Neural crest cell (in vitro differentiated cells): ENCODE data around the gene MIER2. TPM values are rescaled to one million over a fixed set of nuclear protein-coding genes. Genes with fewer than 3 reads are reported as not detected.
A peak's percentile ranks its signal among the peaks of the same experiment; 100 is the strongest.
"Not testable (repeated sequence)": the region's sequence is repeated elsewhere in the genome, so short reads cannot be mapped to it uniquely, and the experiment has no call there.

Source experiments
- DNase-seq: peaks from one replicate; pipeline ENCODE4 v3.0.0; 2021; ENCODE audit warnings: low read depth, mixed read lengths, low spot score
- H3K27ac Mint-ChIP-seq: one replicate; pipeline ENCODE4 v1.8.0; 2021; ENCODE audit warnings: mild to moderate bottlenecking, mixed read lengths; ENCODE audit not compliant: unreplicated experiment
- H3K27me3 Mint-ChIP-seq: 2 replicates; pipeline ENCODE4 v1.8.0; 2021; ENCODE audit warnings: low read depth, mild to moderate bottlenecking, mixed read lengths
- H3K36me3 Mint-ChIP-seq: 2 replicates; pipeline ENCODE4 v1.8.0; 2021; ENCODE audit warnings: low read depth, mild to moderate bottlenecking, mixed read lengths
- H3K4me1 Mint-ChIP-seq: 2 replicates; pipeline ENCODE4 v1.8.0; 2021; ENCODE audit warnings: mixed read lengths
- H3K4me3 Mint-ChIP-seq: one replicate; pipeline ENCODE4 v1.8.0; 2021; ENCODE audit warnings: mild to moderate bottlenecking, mixed read lengths
- H3K9me3 Mint-ChIP-seq: 2 replicates; pipeline ENCODE4 v1.8.0; 2021; ENCODE audit warnings: mixed read lengths
- CTCF ChIP-seq: fragments of 200-600 bp; sonication (generic); conservative IDR thresholded peaks from 2 replicates; pipeline ENCODE4 v1.5.0; 2021; ENCODE audit warnings: antibody characterized with exemption, mild to moderate bottlenecking
- total RNA-seq: library from RNA; stranded (reverse); gene quantifications from 2 replicates; pipeline ENCODE4 v1.2.1, GENCODE V29; 2021

MIER2 gene
- total RNA-seq, 1 donor from 2014 or later: 45.8 TPM

DNA sequence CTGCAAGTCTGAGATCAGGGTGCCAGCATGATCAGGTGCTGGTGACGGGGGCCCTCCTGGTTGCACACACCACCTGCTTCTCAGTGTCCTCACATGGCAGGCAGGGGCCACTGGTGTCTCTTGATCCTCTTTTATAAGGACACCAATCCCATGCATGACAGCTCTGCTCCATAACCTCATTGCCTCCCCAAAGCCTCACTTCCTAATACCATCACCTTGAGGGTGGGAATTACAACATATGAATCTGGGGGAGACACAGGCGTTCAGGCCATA lies 15.0 kb upstream of the MIER2 start:
- TF ChIP-seq CTCF: no peak
- H3K4me1 Mint-ChIP-seq: no peaks in the 10 kb centered on the region
- no peak overlapping the region for H3K4me3 Mint-ChIP-seq
- H3K27ac Mint-ChIP-seq: no peak overlapping the region
- DNase-seq: no peak
- peaks cover 11% of the 10 kb centered on the region for H3K27me3 Mint-ChIP-seq
- H3K36me3 Mint-ChIP-seq: no peaks in the 10 kb centered on the region
- H3K9me3 Mint-ChIP-seq: peaks cover 4% of the 10 kb centered on the region

DNA sequence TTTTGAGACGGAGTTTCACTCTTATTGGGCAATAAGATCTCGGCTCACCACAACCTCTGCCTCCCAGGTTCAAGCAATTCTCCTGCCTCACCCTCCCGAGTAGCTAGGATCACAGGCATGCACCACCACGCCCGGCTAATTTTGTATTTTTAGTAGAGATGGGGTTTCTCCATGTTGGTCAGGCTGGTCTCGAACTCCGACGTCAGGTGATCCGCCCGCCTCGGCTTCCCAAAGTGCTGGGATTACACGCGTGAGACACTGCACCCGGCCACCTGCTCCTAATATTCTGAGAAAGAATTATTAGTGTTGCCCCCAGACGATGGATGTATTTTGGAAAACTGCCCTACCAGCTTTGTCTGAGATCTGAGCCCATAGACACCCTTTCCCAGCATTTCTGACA lies 10.9 kb upstream of the MIER2 start:
- not testable (repeated sequence) for H3K4me1 Mint-ChIP-seq, H3K9me3 Mint-ChIP-seq, H3K36me3 Mint-ChIP-seq, H3K27ac Mint-ChIP-seq, DNase-seq, H3K4me3 Mint-ChIP-seq
- peaks cover 17% of the 10 kb centered on the region for H3K27me3 Mint-ChIP-seq

GRCh38 chr19:355134-355533 lies 10.5 kb upstream of the MIER2 start:
- H3K36me3 Mint-ChIP-seq: peaks cover 3% of the 10 kb centered on the region
- TF ChIP-seq CTCF: no peak
- no peak overlapping the region for H3K27ac Mint-ChIP-seq
- peaks cover 7% of the 10 kb centered on the region for H3K9me3 Mint-ChIP-seq
- peaks cover 17% of the 10 kb centered on the region for H3K27me3 Mint-ChIP-seq
- no peaks in the 10 kb centered on the region for H3K4me1 Mint-ChIP-seq
- H3K4me3 Mint-ChIP-seq: no peak overlapping the region
- no peak for DNase-seq

- H3K27ac Mint-ChIP-seq: no peak overlapping the region
- TF ChIP-seq CTCF: no peak
- H3K9me3 Mint-ChIP-seq: peaks cover 7% of the 10 kb centered on the region
- peaks cover 3% of the 10 kb centered on the region for H3K36me3 Mint-ChIP-seq
- H3K27me3 Mint-ChIP-seq: peaks cover 12% of the 10 kb centered on the region
- H3K4me3 Mint-ChIP-seq: no peak overlapping the region
- no peak for DNase-seq
- H3K4me1 Mint-ChIP-seq: no peaks in the 10 kb centered on the region
Measured at GRCh38 chr19:351976-352625, 7.5 kb upstream of the MIER2 start.

- no peak for DNase-seq
- H3K4me1 Mint-ChIP-seq: peaks cover 8% of the 10 kb centered on the region
- H3K9me3 Mint-ChIP-seq: no peaks in the 10 kb centered on the region
- no peak overlapping the region for H3K27ac Mint-ChIP-seq
- H3K27me3 Mint-ChIP-seq: peaks cover 17% of the 10 kb centered on the region
- no peak overlapping the region for H3K4me3 Mint-ChIP-seq
- H3K36me3 Mint-ChIP-seq: peaks cover 8% of the 10 kb centered on the region
- no peak for TF ChIP-seq CTCF
Measured at GRCh38 chr19:347946-348861, 3.6 kb upstream of the MIER2 start.

DNA sequence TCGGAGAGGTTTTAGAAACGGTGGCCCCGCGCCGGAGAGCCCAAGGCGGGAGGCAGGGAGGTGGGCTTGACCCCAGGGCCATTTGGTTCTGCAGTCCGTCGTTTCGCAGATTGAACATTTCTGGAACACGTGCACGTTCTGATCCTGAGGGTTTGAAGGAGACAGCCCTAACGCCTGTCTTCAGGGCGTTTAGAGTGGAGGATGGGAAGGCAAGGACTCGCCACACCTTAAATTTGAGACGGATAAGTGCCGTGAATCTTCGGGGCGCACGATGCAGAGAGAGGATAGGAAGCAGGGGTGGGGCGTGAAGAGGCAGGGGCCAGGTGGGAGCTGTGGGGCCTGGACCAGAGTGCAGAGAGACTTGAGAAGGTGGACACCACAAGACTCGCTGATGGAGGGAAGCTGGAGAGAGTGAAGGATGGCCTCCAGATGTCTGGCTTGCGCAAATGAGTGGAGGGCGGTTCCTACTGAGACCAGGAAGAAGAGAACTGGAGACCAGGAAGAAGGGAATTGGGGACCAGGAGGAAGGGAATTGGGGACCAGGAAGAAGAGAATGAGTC lies 804 bp upstream of the MIER2 start:
- peaks cover 31% of the 10 kb centered on the region for H3K4me1 Mint-ChIP-seq
- peaks cover 10% of the 10 kb centered on the region for H3K36me3 Mint-ChIP-seq
- H3K4me3 Mint-ChIP-seq: peak overlapping the region; percentile 80
- no peaks in the 10 kb centered on the region for H3K9me3 Mint-ChIP-seq
- peaks cover 13% of the 10 kb centered on the region for H3K27me3 Mint-ChIP-seq
- no peak for DNase-seq
- no peak for TF ChIP-seq CTCF
- no peak overlapping the region for H3K27ac Mint-ChIP-seq
